OCI-LY1 (cell line): ENCODE data around the gene GATAD2A.

ENCODE experiments used
- H2AFZ ChIP-seq: fragments of 200-600 bp; sonication (generic), shearing (Covaris generic); 2 replicates; pipeline ENCODE4 v1.6.0; 2014; ENCODE audit warnings: antibody characterized with exemption, mild to moderate bottlenecking, low read length
- H3F3A ChIP-seq: fragments of 200-600 bp; sonication (generic), shearing (Covaris generic); 2 replicates; pipeline ENCODE4 v1.6.0; 2014; ENCODE audit warnings: mild to moderate bottlenecking, antibody characterized with exemption, low read length, moderate library complexity; ENCODE audit not compliant: insufficient read depth
- H3K27ac ChIP-seq: fragments of 200-600 bp; sonication (generic); 2 replicates; pipeline ENCODE4 v1.5.1; 2014; ENCODE audit warnings: low read length, mixed run types, mild to moderate bottlenecking, low read depth; ENCODE audit not compliant: poor library complexity, severe bottlenecking
- H3K27me3 ChIP-seq: fragments of 200-600 bp; sonication (generic); 2 replicates; pipeline ENCODE4 v1.6.0; 2014; ENCODE audit warnings: antibody characterized with exemption, mild to moderate bottlenecking, low read length, moderate library complexity; ENCODE audit not compliant: insufficient read depth
- H3K36me3 ChIP-seq: fragments of 200-600 bp; sonication (generic); 2 replicates; pipeline ENCODE4 v1.6.1; 2014; ENCODE audit warnings: mild to moderate bottlenecking, antibody characterized with exemption, low read length, moderate library complexity, mixed read lengths; ENCODE audit not compliant: insufficient read depth
- H3K4me1 ChIP-seq: fragments of 200-600 bp; sonication (generic); 2 replicates; pipeline ENCODE4 v1.5.1; 2014; ENCODE audit warnings: mild to moderate bottlenecking, low read length, moderate library complexity; ENCODE audit not compliant: insufficient read depth, severe bottlenecking
- H3K4me2 ChIP-seq: fragments of 200-600 bp; sonication (generic), shearing (Covaris generic); 2 replicates; pipeline ENCODE4 v1.6.1; 2014; ENCODE audit warnings: low read length
- H3K4me3 ChIP-seq: fragments of 200-600 bp; sonication (generic); 2 replicates; pipeline ENCODE4 v1.5.1; 2014; ENCODE audit warnings: low read length, low read depth, mild to moderate bottlenecking, mixed read lengths; ENCODE audit not compliant: poor library complexity, severe bottlenecking
- H3K79me2 ChIP-seq: fragments of 200-600 bp; shearing (Covaris generic); 2 replicates; pipeline ENCODE4 v1.6.1; 2016; ENCODE audit warnings: mixed run types, low read length, mixed read lengths; ENCODE audit not compliant: insufficient read depth
- H3K9ac ChIP-seq: fragments of 200-600 bp; sonication (generic), shearing (Covaris generic); 2 replicates; pipeline ENCODE4 v1.6.1; 2014; ENCODE audit warnings: mild to moderate bottlenecking, low read length, mixed read lengths
- H3K9me2 ChIP-seq: fragments of 200-600 bp; sonication (generic), shearing (Covaris generic); 2 replicates; pipeline ENCODE4 v1.6.1; 2014; ENCODE audit warnings: low read depth, mild to moderate bottlenecking, low read length, mixed read lengths
- H3K9me3 ChIP-seq: fragments of 200-600 bp; shearing (Covaris generic); 2 replicates; pipeline ENCODE4 v1.6.1; 2014; ENCODE audit warnings: low read length, mixed read lengths
- H4K20me1 ChIP-seq: fragments of 200-600 bp; sonication (generic), shearing (Covaris generic); 2 replicates; pipeline ENCODE4 v1.6.0; 2016; ENCODE audit warnings: mild to moderate bottlenecking, low read length; ENCODE audit not compliant: insufficient read depth
- EZH2 ChIP-seq: fragments of 200-600 bp; sonication (generic), shearing (Covaris generic); IDR thresholded peaks from 2 replicates; pipeline ENCODE4 v1.8.0; 2017; ENCODE audit warnings: borderline replicate concordance, mixed run types, mild to moderate bottlenecking, antibody characterized with exemption, low read length, moderate library complexity, mixed read lengths
- TF ChIP-seq, protein P1 (sequence below): fragments of 200-600 bp; sonication (generic), shearing (Covaris generic); IDR thresholded peaks from 2 replicates; pipeline ENCODE4 v1.5.1; 2017; ENCODE audit warnings: mild to moderate bottlenecking, antibody characterized with exemption, low read length, moderate library complexity, mixed read lengths

The GATAD2A gene

GRCh38 chr19:19528721-19529490 lies 123.4 kb downstream of the GATAD2A start, which contains the start of gene YJEFN3:
Gene YJEFN3 (plus strand): TSS chr19:19528911. CDS start chr19:19528933, 22 bp downstream.
- Histone ChIP-seq H3K4me3 (no peak within 1 kb of the TSS), H3K79me2 (no peaks in the 10 kb centered on the region), H2AFZ (no peak within 1 kb of the TSS), H3K9me3 (no peaks in the 10 kb centered on the region), H3K27me3 (no peaks in the 10 kb centered on the region), H3F3A (no peaks in the 10 kb centered on the region; the same call in 1 of the 2 replicates), H3K27ac (peak within 1 kb of the TSS; percentile 14), H3K36me3 (peaks cover 40% of the 10 kb centered on the region), H3K4me2 (no peak within 1 kb of the TSS), H3K4me1 (peaks cover 41% of the 10 kb centered on the region), H4K20me1 (no peaks in the 10 kb centered on the region), H3K9ac (no peak within 1 kb of the TSS), H3K9me2 (no peaks in the 10 kb centered on the region)
- TF ChIP-seq, protein P1, sequence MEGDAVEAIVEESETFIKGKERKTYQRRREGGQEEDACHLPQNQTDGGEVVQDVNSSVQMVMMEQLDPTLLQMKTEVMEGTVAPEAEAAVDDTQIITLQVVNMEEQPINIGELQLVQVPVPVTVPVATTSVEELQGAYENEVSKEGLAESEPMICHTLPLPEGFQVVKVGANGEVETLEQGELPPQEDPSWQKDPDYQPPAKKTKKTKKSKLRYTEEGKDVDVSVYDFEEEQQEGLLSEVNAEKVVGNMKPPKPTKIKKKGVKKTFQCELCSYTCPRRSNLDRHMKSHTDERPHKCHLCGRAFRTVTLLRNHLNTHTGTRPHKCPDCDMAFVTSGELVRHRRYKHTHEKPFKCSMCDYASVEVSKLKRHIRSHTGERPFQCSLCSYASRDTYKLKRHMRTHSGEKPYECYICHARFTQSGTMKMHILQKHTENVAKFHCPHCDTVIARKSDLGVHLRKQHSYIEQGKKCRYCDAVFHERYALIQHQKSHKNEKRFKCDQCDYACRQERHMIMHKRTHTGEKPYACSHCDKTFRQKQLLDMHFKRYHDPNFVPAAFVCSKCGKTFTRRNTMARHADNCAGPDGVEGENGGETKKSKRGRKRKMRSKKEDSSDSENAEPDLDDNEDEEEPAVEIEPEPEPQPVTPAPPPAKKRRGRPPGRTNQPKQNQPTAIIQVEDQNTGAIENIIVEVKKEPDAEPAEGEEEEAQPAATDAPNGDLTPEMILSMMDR, result no peak
- no peak for TF ChIP-seq EZH2

DNA sequence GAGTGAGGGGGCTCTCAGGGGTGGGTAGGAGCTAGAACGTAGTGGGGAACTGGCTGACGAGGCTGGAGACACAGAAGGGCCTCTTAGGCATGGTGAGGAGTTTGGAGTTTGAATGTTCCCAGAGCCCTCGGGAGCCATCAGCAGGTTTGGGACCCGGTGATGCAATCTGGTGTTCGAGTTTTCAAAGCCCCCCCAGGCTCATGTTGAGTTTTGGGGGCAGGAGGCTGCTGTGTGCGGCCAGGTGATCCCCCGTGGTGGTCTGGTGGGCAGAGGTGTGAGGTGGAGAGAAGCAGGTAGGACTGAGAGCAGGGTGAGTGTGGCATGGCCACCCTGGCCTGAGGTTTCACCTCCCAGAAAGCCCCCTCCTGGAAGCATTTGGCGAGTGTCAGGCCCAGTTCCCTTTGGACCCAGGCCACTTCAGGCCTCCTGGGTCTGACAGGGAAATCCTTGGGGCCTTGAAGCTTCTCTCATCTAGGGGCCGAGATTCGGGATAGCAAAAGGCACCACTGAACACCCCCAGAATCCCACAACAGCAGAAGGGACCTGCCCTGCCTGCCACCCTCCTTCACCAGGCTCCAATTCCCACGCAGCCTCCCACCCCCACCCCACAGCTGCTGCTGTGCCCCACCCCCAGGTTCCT lies 124.4 kb downstream of the GATAD2A start:
- TF ChIP-seq, protein P1, result no peak
- Histone ChIP-seq H3K79me2 (no peaks in the 10 kb centered on the region), H3K9me3 (no peaks in the 10 kb centered on the region), H3K4me1 (peaks cover 31% of the 10 kb centered on the region), H3F3A (no peaks in the 10 kb centered on the region; the same call in 1 of the 2 replicates), H3K9ac (no peak overlapping the region), H3K4me3 (no peak overlapping the region), H3K27ac (peak overlapping the region; percentile 14), H3K27me3 (no peaks in the 10 kb centered on the region), H2AFZ (no peak overlapping the region), H3K9me2 (no peaks in the 10 kb centered on the region), H3K4me2 (no peak overlapping the region), H4K20me1 (no peaks in the 10 kb centered on the region), H3K36me3 (peaks cover 40% of the 10 kb centered on the region)

DNA sequence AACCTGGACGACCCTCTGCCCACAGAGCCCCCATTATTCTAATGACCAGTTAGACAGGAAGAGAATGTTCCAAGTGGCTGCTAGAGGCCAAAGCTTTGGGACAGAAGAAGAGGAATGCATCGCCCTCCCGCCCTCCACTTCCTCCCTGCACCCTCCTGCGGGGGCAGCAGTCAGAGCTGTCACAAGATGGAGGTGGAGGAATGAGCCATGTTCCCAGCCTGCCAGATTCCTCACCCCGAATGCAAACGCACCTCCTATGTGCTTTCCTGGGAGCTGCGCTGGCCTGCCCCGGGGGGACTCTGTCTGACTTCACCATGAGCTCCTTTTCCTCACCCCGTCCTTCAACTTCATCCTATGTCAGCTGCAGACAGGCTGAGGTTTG lies 124.9 kb downstream of the GATAD2A start:
- Histone ChIP-seq H3K27ac (no peak overlapping the region), H3K79me2 (no peaks in the 10 kb centered on the region), H3K27me3 (no peaks in the 10 kb centered on the region), H4K20me1 (no peaks in the 10 kb centered on the region), H3K4me2 (no peak overlapping the region), H2AFZ (no peak overlapping the region), H3K9me2 (no peaks in the 10 kb centered on the region), H3K4me1 (peaks cover 26% of the 10 kb centered on the region), H3F3A (no peaks in the 10 kb centered on the region; the same call in 1 of the 2 replicates), H3K4me3 (no peak overlapping the region), H3K9ac (no peak overlapping the region), H3K9me3 (no peaks in the 10 kb centered on the region), H3K36me3 (peaks cover 38% of the 10 kb centered on the region)
- TF ChIP-seq EZH2, result no peak
- TF ChIP-seq, protein P1, result no peak
